Measurements from ENCODE around the gene ZNRF4.
"Not testable (repeated sequence)": the region's sequence is repeated elsewhere in the genome, so short reads cannot be mapped to it uniquely, and the experiment has no call there.

Gene ZNRF4

DNA sequence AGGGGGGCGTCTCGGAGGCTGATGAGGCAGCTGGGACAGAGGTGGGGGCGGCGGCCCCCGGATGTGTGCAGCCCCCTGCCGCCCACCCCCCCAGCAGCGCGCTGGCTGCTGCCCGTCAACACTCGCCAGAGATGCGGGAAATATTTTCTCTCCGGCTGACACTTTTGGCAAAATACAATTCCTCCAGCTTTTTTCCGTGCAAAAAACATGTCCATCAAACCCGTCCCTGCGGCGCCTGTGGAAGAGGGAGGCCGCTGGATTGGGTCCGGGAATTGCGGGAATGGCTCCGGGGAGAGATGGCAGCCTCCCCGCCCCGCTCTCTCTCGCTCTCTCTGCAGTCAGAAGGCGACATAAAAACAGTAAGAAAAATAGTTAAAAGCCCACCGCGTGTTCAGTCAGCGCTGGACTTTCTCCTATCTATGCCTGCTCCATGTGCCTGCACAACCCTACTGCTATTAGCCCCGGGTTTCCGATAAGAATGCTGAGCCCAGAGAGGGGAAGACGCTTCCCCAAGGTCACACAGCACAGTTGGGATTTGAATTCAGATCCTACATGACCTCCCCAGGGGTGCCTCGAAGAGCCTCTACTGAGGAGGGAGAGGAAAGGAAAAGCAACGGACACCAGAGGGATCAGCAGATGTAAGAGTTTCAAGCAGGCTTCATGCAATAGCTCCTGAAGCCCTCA is 23.2 kb downstream of the ZNRF4 start:
- no peak for DNase-seq

DNA sequence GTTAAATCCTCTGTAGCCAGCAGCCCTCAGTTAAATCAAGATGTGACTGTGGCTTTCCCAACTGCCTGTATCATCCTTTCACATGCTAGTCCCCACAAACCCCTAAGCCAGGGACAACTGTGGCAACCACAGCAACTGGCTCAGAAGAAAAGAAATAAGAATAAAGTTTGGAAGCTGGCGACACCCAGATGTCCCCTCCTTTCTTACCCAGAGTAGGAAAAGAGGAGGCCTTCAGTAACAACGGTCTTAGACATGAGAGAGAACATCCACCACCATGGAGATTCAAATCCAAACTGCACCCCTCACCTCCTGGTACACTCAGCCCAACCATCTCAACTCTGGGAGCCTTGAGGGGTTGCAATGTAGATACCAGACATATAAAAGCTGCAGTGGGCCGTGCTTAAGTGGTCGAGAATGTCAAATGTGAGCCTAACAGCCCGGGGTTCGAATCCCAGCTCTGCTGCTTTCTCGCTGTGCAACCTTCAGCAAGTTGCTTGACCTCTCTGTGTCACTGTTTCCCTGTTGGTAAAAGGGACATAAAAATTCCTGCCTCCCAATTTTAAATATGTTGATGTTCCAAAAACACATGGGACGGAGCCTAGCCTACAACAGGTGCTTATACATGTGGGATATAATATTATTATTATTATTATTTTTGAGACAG is 23.8 kb downstream of the ZNRF4 start:
- no peak for DNase-seq

DNA sequence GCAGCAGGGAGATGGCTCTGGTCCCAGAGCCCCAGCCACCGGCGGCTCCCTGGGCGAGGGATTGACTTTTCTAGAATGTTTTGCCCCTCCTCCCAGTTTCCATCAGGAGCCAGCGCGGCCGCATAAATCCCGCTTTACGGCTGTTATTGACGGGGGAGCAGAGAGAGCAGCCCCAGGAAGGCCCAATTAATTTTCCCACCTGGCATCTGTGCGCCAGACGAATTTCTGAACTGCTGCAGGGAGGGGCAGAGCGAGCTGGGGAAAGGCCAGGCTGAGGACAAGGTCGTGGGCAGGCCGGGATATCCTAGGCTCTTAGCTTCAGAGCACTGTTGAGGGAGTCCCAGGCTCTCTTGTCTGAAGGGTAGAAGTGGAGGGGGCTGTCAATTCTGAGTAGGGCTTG is 24.7 kb downstream of the ZNRF4 start:
- DNase-seq: no peak

DNA sequence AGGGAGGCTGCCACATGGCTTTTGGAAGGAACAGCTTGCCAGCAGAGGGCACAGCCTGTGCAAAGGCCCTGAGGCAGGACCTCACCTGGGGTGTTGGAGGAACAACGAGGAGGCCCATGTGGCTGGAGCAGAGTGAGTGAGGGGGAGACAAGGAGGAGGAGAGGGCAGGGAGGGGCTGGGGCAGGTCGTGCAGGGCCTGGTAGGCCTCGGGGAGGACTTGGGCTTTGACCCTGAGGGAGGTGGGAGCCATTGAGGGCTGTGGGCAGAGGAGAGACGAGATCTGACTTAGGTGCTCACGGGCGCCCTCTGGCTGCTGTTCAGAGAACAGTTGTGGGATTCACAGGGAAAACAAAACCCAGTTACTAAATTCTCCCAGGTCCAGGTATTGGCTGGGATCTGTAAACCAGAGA is 25.2 kb downstream of the ZNRF4 start:
- no peak for DNase-seq

DNA sequence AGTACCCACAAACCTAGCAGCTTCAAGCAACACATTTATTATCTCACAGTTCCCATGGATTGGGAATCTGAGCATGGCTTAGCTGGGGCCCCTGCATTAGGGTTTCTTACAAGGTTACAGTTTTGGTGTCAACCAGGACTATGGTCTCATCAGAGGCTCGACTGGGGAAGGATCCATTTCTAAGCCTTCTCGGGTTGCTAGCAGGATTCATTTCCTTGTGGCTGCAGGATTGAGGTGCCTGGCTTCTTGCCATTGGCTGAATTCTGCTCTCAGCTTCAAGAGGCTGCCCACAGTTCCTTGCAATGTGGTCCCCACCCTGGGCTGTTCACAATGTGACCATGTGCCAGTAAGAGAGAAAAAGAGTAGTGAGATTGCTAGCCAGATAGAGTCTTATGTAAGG is 26.7 kb downstream of the ZNRF4 start:
- DNase-seq: no peak

DNA sequence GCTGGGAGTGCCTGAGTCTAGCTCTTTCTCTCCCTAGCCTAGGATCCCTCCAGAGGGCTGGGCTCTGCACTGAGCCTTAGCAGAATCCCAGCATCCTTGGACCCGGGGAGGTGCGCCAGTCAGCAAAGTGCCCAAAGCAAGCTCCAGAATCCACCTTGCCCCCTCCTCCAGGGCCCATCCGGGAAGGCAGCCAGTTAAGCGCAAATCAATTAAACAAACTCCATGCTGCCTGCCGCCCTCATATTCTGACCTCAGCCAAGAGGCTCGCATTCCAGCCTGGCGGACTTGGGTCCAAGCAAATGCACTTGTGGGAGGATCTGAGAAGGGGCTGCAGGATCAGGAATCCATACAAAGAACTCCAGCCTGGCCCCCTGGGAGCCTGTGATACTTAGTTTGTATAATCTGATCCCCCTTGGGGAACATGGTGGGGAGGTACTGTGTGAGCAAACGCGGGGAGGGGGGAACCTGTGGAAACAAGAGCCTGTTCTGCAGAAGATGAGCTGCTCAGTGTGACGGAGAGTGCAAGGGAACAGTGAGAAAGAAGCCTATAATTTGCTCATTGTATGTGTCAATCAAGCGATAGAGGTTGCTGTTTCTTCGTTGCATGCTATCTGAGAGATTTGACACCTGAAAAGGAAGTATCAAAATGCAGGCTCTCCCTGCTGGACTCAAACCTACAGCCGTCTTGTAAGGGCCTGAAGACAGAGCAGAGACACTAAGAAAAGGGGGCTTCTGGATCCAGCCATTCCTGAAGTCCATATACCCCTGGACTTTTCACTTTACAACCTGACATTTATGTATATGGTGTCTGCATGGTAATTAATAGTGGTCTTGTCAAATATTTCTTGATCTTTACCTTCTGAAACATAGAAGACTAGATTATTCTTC is 29.4 kb downstream of the ZNRF4 start:
- no peak for DNase-seq

DNA sequence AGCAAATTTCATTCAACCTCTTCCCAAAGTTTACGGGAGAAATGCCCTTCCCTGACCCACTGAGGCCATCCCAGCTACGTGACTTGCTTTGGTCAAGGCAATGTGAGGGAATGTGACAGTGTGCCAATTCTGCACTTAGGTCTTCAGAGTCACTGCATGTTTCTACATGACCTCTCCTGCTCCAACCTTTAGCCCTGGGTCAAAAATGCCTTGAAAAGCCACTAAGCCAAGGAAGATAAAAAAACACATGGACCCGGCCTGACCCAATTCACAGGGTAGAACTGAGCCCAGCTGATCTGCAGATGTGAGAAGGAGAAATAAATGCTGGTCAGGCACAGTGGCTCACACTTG is 30.0 kb downstream of the ZNRF4 start:
- DNase-seq: no peak

DNA sequence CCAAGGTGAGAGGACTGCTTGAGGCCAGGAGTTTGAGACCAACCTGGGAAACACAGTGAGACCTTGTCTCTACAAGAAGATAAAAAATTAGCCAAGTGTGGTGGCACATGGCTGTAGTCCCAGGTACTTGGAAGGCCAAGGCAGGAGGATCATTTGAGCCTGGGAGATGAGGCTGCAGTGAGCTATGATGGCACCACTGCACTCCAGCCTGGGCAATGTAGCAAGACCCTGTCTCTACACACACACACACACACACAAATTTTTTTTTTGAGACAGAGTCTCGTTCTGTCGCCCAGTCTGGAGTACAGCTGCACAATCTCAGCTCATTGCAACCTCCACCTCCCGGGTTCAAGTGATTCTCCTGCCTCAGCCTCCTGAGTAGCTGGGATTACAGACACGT is 30.4 kb downstream of the ZNRF4 start:
- DNase-seq: not testable (repeated sequence)

DNA sequence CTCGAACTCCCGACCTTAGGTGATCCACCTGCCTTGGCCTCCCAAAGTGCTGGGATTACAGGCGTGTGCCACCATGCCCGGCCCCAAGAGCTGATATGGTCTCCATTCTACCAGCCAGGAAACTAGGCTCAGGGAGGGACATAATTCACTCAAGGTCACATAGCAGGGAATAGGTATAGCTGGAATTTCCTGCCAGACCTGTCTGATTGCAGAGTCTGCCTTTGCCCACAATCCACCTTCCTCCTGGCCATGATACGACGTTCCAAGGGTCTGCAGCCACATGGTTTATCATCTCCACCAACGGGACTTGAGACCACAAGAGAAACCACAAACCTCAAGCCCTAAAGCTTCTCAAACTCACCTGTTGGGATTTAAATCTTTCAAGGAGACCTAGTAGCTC is 32.0 kb downstream of the ZNRF4 start:
- no peak for DNase-seq

DNA sequence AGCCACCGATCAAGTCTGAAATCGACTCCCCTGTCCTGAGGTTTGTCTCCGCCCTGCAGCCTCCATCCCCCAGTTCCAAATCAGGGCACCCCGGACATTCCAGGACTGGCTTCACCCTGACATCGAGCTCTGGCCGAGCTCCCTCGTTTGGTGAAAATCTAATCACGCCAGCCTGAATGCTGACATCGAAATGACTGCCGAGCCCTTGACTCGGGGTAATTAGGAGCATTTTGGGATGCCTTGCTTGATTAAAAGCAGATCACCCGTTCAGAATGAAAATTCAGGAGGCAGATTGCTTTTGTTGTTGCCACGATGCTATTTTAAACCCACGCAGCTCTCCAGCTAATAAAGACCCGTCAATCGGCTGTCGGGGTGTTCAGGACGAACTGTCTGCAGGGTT is 34.3 kb downstream of the ZNRF4 start:
- no peak for DNase-seq

DNA sequence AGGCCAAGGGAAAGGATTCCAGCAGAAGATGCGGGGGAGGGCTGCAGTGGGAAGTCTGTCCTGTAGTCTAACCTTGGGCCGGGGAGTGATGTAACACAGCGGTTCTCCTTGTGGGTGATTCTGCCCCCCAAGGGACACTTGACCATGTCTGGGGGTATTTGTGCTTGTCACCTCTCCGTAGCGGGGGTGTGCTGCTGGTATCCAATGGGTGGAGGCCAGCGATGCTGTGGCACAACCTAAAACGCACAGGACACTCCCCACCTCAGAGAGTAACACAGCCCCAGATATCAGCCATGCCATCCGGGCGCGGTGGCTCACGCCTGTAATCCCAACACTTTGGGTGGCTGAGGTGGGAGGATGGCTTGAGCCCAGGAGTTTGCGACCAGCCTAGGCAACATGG is 36.3 kb downstream of the ZNRF4 start:
- DNase-seq: no peak

DNA sequence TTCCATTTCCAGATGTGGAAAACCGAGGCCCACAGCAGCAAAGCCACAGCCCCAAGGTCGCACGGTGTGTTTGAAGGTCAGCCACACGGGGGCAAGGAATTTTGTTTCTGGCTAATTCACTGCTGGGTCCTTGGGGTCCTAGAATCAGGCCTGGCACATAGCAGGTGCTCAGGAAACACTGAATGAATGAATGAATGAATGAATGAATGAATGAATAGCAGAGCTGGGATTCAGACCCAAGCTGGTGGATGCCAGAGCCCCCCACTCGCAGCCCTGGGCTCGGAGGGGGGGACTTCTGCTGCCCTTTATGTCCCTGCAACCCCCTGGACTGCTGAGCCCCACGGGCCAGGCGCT is 37.0 kb downstream of the ZNRF4 start:
- no peak for DNase-seq

DNA sequence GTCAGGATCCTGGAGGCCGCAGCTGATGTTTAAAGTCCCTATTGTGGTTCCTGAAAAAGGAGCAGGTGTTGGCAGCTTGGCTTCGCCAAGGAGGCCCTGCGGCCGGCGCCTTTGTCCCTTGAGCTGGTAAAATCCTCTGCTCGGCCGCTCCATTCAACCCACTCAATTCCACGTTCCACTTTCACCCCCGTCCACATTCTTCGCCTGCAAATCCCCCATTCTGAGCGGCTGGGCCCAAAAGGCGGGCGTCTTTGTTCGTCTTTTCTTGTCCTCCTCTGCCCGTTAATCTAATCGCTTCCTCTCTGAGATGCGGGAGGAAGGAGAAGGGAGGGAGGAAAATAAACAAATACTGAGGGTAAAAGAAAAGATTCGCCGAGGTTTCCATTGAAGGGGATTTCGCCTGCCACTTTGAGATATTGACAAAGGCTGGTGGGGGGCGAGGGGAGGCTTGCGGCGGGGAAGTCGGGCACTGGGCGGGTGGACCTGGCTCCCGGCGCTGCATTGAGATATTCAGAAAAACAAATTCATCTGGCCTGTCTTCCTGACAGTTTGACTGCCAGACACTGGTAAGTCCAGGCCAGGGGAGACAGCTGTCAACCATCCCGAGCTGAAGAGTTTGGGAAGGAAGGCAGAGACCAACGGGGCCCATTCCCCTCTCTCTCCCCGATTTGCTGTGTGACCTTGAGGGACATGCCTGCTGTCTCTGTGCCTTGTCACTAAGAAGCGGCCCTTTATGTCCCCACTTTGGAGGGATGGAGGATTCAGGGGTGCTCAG is 37.6 kb downstream of the ZNRF4 start:
- DNase-seq: no peak

DNA sequence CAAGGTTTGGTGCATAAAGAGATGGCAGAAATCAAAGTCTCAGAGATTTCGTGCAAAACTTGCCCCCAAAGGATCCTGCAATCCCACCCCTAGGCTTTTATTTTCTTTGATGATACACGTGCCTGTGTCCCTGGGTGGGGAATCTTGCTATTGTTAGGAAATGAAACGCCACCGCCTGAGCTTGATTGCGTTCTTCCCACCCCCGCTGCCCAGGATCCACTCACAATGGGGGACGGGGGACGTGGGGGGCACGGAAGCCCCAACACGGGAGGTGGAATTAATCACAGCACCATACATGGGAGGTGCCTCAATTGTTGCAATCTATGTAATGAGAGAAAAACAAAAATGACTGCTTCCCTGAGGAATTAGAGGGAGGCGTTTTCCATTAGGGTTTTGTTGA is 39.6 kb downstream of the ZNRF4 start:
- no peak for DNase-seq

DNA sequence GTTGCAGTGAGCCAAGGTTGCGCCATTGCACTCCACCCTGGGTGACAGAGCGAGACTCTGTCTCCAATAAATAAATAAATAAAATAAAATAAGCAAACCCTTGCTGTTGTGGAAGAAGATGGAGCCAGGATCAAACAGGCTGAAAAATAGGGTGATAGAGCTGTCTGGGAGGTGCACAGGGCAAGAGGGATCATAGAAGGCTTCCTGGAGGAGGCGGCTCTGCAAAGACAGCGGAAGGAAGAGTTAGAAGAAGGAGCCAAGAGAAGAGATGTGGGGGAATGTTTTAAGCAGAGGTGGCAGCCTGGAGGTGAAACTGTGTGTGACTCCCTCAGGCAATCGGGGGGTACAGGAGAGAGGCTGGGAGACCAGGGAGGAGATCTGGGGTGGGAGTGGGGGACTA is 40.6 kb downstream of the ZNRF4 start:
- no peak for DNase-seq

DNA sequence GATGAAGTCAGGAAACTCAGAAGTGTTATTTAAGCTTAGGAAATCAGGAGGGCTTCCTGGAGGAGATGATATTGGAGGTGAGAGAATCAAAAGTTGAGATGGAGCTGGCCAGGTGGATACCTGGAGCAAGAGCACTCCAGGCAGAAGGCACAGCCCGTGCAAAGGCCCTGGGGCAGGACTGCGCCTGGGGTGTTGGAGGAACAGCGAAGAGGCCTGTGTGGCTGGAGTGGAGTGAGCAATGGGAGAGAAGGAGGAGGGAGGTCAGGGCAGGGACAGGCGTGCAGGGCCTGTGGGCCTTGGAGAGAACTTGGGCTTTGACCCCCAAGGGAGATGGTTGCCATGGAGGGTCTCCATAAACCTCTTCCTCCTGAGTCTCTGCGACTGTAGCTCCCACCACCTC is 42.1 kb downstream of the ZNRF4 start:
- no peak for DNase-seq

DNA sequence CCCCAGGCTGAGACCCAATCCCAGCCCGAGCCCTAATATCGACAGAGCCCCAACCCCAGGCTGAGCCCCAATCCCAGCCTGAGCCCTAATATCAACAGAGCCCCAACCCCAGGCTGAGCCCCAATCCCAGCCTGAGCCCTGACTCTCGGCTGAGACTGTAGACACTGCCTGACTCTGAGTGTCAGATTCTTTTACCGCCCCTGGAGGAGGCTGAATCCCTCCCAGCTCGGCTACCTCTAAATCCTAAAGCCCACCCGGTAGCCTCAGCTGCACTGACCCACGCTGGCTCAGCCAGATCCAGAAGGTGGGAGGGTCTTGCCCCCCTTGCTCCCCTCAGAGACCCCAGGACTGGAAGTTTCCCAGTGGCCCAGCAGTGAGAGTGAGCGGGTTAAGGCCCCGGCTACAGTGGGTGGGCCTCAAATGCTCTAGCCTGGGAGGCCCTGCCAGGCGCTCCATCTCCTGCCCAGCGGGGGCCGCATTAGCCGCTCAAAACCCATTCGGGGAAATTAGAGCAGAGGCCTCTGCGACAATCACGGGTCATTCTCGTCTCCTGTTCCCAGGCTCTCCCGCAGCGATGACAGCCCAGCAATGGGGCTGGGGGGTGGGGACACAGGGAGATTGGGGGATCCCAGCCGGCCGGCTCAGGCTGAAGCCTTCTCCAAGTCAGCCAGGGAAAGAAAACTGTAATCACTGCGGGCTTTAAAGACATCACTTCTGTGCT is 43.8 kb downstream of the ZNRF4 start:
- no peak for DNase-seq

DNA sequence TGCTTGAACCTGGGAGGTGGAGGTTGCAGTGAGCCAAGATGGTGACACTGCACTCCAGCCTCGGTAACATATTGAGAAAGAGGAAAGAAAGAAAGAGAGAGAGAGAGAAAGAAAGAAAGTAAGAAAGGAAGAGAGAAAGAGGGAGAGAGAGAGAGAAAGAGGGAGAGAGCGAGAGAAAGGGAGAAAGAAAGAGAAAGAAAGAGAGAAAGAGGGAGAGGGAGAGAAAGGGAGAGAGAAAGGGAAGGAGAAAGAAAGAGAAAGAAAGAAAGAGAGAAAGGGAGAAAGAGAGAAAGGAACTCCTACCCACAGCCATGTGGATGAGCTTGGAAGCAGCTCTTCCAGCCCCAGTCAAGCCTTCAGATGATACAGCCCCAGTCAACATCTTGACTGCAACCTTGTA is 46.7 kb downstream of the ZNRF4 start:
- DNase-seq: no peak

DNA sequence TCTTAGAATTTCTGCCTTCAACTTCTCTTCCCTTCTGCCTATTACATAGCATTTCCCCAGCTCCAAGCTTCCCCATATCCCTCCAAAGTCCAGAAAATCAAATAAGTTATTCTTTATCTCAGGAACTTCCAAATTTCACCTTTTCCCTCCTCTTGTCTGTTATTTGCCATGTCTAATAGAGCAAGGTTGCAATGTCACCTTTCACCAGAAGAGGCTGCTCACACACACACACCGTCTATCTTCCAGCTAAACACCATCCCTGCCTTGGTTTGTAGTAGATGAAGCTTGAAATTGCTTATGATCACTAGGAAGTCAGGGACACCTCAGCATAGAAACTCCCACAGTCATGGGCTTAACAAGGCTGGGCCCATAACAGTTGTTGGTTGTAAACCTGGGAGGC is 48.4 kb downstream of the ZNRF4 start:
- no peak for DNase-seq

DNA sequence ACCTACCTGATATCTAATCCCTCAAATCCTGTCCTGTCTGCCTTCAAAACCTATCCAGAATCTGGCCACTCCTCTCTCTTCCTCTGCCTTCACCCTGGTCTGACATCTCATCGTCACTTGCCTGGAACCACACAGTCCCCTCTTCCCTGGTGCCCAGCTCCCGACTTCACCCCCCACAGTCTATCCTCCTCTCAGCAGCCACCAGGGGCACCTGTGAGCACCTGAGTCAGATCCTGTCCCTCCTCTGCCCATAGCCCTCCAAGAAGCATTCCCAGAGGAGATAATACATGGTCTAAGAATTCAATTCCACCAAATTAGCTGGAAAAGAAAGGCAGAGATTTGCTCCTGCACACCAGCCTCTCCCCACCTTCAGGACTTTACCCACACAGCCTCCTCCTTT is 48.9 kb downstream of the ZNRF4 start:
- no peak for DNase-seq

All from effector CD4-positive, alpha-beta T cell (primary cell).